HG03064 (cell line): ENCODE results near the gene NUP50.

Experiments
- ATAC-seq: cut with Tn5 transposase; IDR thresholded peaks from one replicate; pipeline ENCODE4 v1.9.1; 2021; ENCODE audit warnings: low read depth; ENCODE audit not compliant: unreplicated experiment

The NUP50 gene

GRCh38 chr22:45192701-45193187 is 29.0 kb downstream of the NUP50 start:
- no peak for ATAC-seq

- no peak for ATAC-seq
Observed at GRCh38 chr22:45194686-45195085, 31.0 kb downstream of the NUP50 start.

GRCh38 chr22:45195616-45196015 is 31.9 kb downstream of the NUP50 start:
- ATAC-seq = no peak

- ATAC-seq = no peak
Observed at GRCh38 chr22:45196308-45196707, 32.6 kb downstream of the NUP50 start.

GRCh38 chr22:45196926-45197605 is 33.3 kb downstream of the NUP50 start:
- ATAC-seq = no peak

- no peak for ATAC-seq
Observed at GRCh38 chr22:45197606-45198462, 34.1 kb downstream of the NUP50 start.

GRCh38 chr22:45198463-45198795 is 34.7 kb downstream of the NUP50 start:
- no peak for ATAC-seq

- no peak for ATAC-seq
Observed at GRCh38 chr22:45199723-45200122, 36.0 kb downstream of the NUP50 start.

- no peak for ATAC-seq
Observed at GRCh38 chr22:45200230-45200629, 36.5 kb downstream of the NUP50 start.

- no peak for ATAC-seq
Observed at GRCh38 chr22:45200860-45201511, 37.3 kb downstream of the NUP50 start.

- ATAC-seq = no peak
Observed at GRCh38 chr22:45201678-45202332, 38.1 kb downstream of the NUP50 start.

- ATAC-seq = no peak
Observed at GRCh38 chr22:45202333-45203149, 38.8 kb downstream of the NUP50 start.

GRCh38 chr22:45203150-45203951 is 39.6 kb downstream of the NUP50 start:
- ATAC-seq = no peak

GRCh38 chr22:45204241-45204640 is 40.5 kb downstream of the NUP50 start:
- ATAC-seq = no peak

- no peak for ATAC-seq
Observed at GRCh38 chr22:45204819-45205218, 41.1 kb downstream of the NUP50 start.

- no peak for ATAC-seq
Observed at GRCh38 chr22:45205276-45205925, 41.7 kb downstream of the NUP50 start.

GRCh38 chr22:45206233-45206632 is 42.5 kb downstream of the NUP50 start:
- ATAC-seq = no peak

GRCh38 chr22:45207533-45207932 is 43.8 kb downstream of the NUP50 start:
- no peak for ATAC-seq
